ENCODE results near the gene COP1.
A peak's percentile ranks its signal among the peaks of the same experiment; 100 is the strongest.

COP1 gene

DNA sequence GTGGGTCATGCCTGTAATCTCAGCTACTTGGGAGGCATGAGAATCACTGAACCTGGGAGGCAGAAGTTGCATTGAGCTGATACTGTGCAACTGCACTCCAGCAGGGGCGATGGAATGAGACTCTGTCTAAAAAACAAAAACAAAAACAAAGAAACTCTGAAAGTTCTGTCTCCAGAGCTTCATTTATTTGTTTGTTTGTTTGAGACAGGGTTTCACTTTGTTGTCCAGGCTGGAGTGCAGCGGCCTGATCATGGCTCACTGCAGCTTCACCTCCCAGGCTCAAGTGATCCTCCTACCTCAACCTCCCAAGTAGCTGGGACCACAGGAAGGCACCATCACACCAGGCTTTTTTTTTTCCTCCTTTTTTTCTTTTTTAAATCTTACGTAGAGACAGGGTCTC, 271.9 kb downstream of the COP1 start:
- no peak overlapping the region for H3K9ac ChIP-seq
- H3K27me3 ChIP-seq = no peaks in the 10 kb centered on the region
- TF ChIP-seq Cebpa-rat (IDR thresholded peaks at IDR 0.05) = no peak

DNA sequence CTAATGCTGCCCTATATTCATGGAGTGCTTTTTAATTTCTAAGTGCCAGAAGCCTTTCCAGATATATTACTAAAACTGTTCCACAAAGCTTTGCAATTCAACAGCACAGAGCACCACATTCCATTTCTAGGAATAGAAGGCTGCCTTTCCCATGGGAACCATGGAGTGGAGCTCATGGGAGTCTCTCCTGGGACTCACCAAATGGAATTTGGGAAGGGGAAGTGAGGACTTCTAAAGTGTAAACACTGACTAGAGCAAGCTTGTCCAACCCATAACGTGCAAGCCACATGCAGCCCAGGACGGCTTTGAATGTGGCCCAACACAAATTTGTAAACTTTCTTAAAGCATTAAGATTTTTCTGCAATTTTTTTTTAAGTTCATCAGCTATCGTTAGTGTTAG, 273.3 kb downstream of the COP1 start:
- H3K4me2 ChIP-seq = no peak overlapping the region
- no peak for TF ChIP-seq Cebpa-rat (IDR thresholded peaks at IDR 0.05)
- H3K36me3 ChIP-seq = peaks cover 21 to 66% (median 42%) of the 10 kb centered on the region in 11 experiments
- H3K9me3 ChIP-seq (replicated peaks in 1 of 11) = peaks cover 7 to 31% (median 17%) of the 10 kb centered on the region in 11 experiments
- H3K27me3 ChIP-seq = no peaks in the 10 kb centered on the region
- H4K20me1 ChIP-seq = no peaks in the 10 kb centered on the region; a peak in 1 of 22 replicates
- H3K4me3 ChIP-seq = no peak overlapping the region
- H3K9ac ChIP-seq = no peak overlapping the region
- no peaks in the 10 kb centered on the region for H3K4me1 ChIP-seq
- H3K27ac ChIP-seq = no peak overlapping the region

More for the DNA sequence above, 271.9 kb downstream of the COP1 start:
- Histone ChIP-seq H4K20me1 (no peaks in the 10 kb centered on the region; a peak in 1 of 22 replicates), H3K27ac (no peak overlapping the region), H3K4me1 (no peaks in the 10 kb centered on the region), H3K9me3 (replicated peaks in 1 of 11) (peaks cover 0 to 19% (median 9%) of the 10 kb centered on the region in 11 experiments; a peak in 10 of 22 replicates), H3K36me3 (peaks cover 18 to 66% (median 49%) of the 10 kb centered on the region in 11 experiments), H3K4me3 (no peak overlapping the region), H3K4me2 (no peak overlapping the region)

DNA sequence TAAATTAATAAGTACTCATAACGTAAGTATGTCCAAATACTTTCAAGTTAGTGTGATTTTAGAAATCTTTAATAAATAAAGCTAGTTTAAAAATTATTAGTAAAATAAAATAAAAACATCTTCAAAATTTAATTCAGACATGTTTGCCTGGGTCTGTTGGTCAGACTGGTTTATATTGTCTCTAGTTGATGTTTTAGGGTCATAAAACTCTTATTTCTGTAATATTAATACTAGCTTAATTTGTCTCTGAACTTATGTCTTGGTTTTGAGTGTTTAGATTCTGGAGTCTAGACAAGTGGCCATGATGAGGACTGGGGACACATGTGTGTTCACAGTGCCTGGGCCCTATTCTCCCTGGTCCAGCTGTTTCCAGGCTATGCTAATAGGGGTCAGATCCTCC, 279.1 kb downstream of the COP1 start:
- no peak overlapping the region for H3K9ac ChIP-seq
- H3K4me1 ChIP-seq = no peaks in the 10 kb centered on the region
- H3K27me3 ChIP-seq = no peaks in the 10 kb centered on the region
- H3K9me3 ChIP-seq (replicated peaks in 1 of 11) = peaks cover 24 to 41% (median 34%) of the 10 kb centered on the region in 11 experiments
- H3K4me3 ChIP-seq = no peak overlapping the region
- H4K20me1 ChIP-seq = no peaks in the 10 kb centered on the region
- no peak for TF ChIP-seq Cebpa-rat (IDR thresholded peaks at IDR 0.05)
- H3K27ac ChIP-seq = no peak overlapping the region
- H3K36me3 ChIP-seq = peaks cover 13 to 60% (median 29%) of the 10 kb centered on the region in 11 experiments; a peak in 20 of 22 replicates
- H3K4me2 ChIP-seq = no peak overlapping the region

DNA sequence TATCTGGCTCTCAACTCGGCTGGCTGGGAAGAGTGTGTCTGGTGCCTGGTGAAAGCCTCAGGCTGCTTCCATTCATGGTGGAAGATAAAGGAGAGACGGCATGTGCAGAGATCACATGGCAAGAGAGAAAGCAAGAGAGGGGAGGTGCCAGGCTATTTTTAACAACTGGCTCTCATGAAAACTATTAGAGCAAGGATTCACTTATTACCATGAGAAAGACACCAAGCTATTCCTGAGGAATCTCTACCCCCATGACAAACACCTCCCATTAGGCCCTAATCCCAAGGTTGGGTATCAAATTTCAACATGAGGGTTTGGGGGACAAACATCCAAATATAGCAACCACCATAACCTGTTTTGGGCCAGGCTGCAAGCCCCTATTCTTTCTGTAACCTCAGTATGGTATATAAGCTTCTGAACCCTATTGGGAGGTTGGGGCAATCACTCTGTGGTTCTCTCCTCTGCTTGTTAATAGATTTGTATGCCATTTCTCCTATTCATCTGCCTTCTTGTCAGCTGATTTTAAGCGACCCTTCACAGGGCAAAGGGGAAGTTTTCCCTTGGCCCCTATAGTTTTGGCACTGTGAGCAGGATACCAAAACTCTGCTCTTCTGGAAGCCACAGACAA, 284.7 kb downstream of the COP1 start:
- TF ChIP-seq Cebpa-rat (IDR thresholded peaks at IDR 0.05) = no peak
- no peaks in the 10 kb centered on the region for H3K27me3 ChIP-seq
- peaks cover 0 to 11% (median 4%) of the 10 kb centered on the region in 11 experiments; a peak in 14 of 22 replicates for H3K9me3 ChIP-seq (replicated peaks in 1 of 11)
- no peak overlapping the region for H3K4me2 ChIP-seq
- H3K4me1 ChIP-seq = no peaks in the 10 kb centered on the region
- H3K4me3 ChIP-seq = no peak overlapping the region
- H3K9ac ChIP-seq = no peak overlapping the region
- H4K20me1 ChIP-seq = no peaks in the 10 kb centered on the region
- no peak overlapping the region for H3K27ac ChIP-seq
- peaks cover 0 to 38% (median 14%) of the 10 kb centered on the region in 11 experiments; a peak in 13 of 22 replicates for H3K36me3 ChIP-seq

DNA sequence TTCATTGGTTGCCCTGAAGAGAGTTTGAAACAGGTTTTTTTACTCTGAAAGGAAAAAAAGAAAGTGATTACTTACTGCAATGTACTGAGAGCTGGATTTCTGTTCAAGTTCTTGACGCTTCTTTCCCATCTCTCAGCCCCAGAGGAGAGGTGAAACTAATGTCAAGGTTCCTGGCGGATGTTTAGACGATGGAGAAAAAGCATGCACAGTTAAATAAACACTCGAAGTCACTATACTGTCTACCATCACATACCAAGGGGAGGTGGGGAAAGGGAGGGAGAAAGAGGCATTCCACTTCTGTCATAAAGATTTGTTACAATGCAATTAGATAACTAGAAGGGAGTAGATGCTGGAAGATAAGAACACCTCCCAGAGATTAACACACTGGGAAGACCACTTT, 286.7 kb downstream of the COP1 start:
- Histone ChIP-seq H3K9ac (no peak overlapping the region), H3K9me3 (replicated peaks in 1 of 11) (no peaks in the 10 kb centered on the region), H3K4me2 (no peak overlapping the region), H4K20me1 (no peaks in the 10 kb centered on the region), H3K36me3 (peaks cover 0 to 30% (median 3%) of the 10 kb centered on the region in 11 experiments; a peak in 7 of 22 replicates), H3K27me3 (no peaks in the 10 kb centered on the region), H3K27ac (no peak overlapping the region), H3K4me1 (no peaks in the 10 kb centered on the region), H3K4me3 (no peak overlapping the region)
- no peak for TF ChIP-seq Cebpa-rat (IDR thresholded peaks at IDR 0.05)

DNA sequence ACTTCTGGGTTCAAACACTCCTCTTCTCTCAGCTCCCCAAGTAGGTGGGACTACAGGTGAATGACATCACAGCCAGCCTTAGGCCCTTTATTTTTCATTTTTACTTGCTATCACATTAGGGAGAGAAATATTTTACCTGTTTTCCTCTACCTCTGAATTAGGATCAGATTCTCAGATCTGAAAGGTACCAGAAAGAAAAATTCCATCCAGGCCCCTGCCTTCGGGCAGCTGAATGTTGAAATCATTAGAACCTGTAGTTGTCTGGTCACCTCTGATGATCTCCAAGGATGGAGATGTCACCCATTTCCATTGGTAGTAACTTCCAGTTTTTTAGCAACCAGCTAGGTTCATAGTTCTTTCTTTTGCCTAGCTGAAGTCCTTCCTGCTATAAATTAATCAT, 288.1 kb downstream of the COP1 start:
- Histone ChIP-seq H3K9ac (no peak overlapping the region), H3K4me3 (no peak overlapping the region), H3K4me2 (no peak overlapping the region), H3K27ac (no peak overlapping the region), H4K20me1 (no peaks in the 10 kb centered on the region), H3K9me3 (replicated peaks in 1 of 11) (no peaks in the 10 kb centered on the region), H3K4me1 (no peaks in the 10 kb centered on the region), H3K36me3 (peaks cover 0 to 29% (median 3%) of the 10 kb centered on the region in 11 experiments; a peak in 7 of 22 replicates), H3K27me3 (no peaks in the 10 kb centered on the region)
- no peak for TF ChIP-seq Cebpa-rat (IDR thresholded peaks at IDR 0.05)

DNA sequence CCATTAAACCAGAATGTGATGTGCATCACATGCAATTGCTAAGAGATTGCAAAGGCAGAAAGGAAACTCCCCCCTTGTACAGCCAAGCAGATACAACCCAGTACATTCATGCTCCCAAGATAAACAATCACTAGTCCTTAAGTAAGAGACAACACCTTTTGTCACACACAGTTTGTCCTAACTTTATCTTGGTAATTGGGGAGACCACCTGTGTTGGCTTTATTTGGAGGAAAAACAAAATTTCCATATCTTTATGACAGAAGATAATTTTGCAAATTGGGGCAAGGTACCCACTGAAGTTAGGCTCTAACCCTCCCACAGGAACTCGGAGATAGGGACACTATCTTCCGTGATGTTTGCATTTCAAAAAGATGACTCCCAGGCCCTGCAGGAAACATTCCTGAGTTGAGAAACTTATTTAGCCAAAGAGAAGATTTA, 288.7 kb downstream of the COP1 start:
- Histone ChIP-seq H3K4me1 (no peaks in the 10 kb centered on the region), H3K4me3 (no peak overlapping the region), H4K20me1 (no peaks in the 10 kb centered on the region), H3K27me3 (no peaks in the 10 kb centered on the region), H3K36me3 (peaks cover 0 to 29% (median 3%) of the 10 kb centered on the region in 11 experiments; a peak in 7 of 22 replicates), H3K9me3 (replicated peaks in 1 of 11) (peaks cover 0 to 2% (median 0%) of the 10 kb centered on the region in 11 experiments; a peak in 2 of 22 replicates), H3K4me2 (no peak overlapping the region), H3K27ac (no peak overlapping the region), H3K9ac (no peak overlapping the region)
- TF ChIP-seq Cebpa-rat (IDR thresholded peaks at IDR 0.05) = no peak

DNA sequence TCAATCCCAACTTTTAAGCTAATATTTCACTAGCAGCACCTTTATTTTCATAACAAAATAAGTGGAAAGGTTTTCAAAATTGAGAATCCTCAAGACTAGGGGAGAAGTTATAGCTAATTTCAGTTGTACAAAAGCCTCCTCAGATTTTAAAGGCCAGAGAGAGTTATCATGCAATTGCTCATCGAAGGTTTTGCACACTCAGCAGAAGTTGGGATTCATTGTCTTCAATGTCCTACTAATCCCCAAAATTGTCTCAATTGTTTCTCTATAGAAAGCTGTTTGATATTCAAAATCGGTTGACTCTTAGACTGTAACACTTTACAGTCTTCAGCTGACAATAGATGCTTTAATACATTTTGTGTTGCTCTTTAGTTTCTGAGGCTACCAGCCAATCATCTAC, 293.0 kb downstream of the COP1 start:
- no peaks in the 10 kb centered on the region for H3K4me1 ChIP-seq
- H3K4me3 ChIP-seq = no peak overlapping the region
- H4K20me1 ChIP-seq = no peaks in the 10 kb centered on the region
- no peak overlapping the region for H3K27ac ChIP-seq
- peaks cover 25 to 37% (median 36%) of the 10 kb centered on the region in 11 experiments for H3K9me3 ChIP-seq (replicated peaks in 1 of 11)
- no peaks in the 10 kb centered on the region for H3K27me3 ChIP-seq
- no peak overlapping the region for H3K9ac ChIP-seq
- H3K4me2 ChIP-seq = no peak overlapping the region
- peaks cover 7 to 37% (median 16%) of the 10 kb centered on the region in 11 experiments; a peak in 19 of 22 replicates for H3K36me3 ChIP-seq
- TF ChIP-seq Cebpa-rat (IDR thresholded peaks at IDR 0.05) = no peak

DNA sequence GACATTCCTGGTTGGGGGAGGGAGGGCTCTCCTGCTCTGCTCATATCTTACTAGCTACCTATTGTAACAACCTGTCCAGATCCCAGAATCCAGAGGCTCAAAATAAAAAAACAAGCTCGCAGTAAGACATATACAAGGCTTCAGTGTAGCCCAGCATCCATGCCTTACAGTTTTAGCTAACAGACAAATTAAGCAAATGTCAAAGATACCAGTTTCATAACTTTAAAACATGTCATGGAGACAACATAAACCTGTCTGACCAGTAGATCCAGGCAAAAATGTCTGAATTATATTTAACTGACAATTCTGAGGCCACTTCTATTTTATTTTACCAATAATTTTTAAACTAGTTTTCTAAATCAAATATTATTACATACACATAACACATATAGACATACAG, 295.9 kb downstream of the COP1 start:
- H3K27me3 ChIP-seq = no peaks in the 10 kb centered on the region
- H3K36me3 ChIP-seq = peaks cover 7 to 34% (median 20%) of the 10 kb centered on the region in 11 experiments; a peak in 19 of 22 replicates
- TF ChIP-seq Cebpa-rat (IDR thresholded peaks at IDR 0.05) = no peak
- peak overlapping the region in 2 of 10 experiments; percentile 26 to 39; a peak in 2 of 20 replicates for H3K4me3 ChIP-seq
- H3K9ac ChIP-seq = no peak overlapping the region
- no peak overlapping the region for H3K4me2 ChIP-seq
- peaks cover 27 to 45% (median 36%) of the 10 kb centered on the region in 11 experiments for H3K9me3 ChIP-seq (replicated peaks in 1 of 11)
- no peaks in the 10 kb centered on the region for H4K20me1 ChIP-seq
- H3K27ac ChIP-seq = no peak overlapping the region
- no peaks in the 10 kb centered on the region for H3K4me1 ChIP-seq

DNA sequence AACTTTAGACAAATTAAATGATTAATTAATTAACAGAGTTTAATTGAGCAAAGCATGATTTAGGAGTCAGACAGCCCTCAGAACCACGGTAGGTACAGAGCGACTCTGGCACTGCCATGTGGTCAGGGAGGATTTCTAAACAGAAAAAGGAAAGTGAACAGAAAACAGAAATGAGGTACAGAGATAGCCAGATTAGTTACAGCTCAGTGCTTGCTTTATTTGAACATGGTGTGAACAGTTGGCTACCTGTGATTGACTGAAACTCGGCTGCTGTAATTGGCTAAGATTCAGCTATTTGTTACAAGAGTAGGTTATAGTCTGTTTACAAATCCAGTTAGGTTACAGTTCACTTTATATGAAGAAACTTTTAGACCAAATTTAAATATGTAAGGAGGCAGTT, 300.7 kb downstream of the COP1 start:
- Histone ChIP-seq H3K27me3 (no peaks in the 10 kb centered on the region), H3K36me3 (peaks cover 7 to 29% (median 15%) of the 10 kb centered on the region in 11 experiments; a peak in 19 of 22 replicates), H4K20me1 (no peaks in the 10 kb centered on the region), H3K9ac (no peak overlapping the region), H3K4me1 (no peaks in the 10 kb centered on the region), H3K9me3 (replicated peaks in 1 of 11) (peaks cover 14 to 28% (median 19%) of the 10 kb centered on the region in 11 experiments), H3K27ac (no peak overlapping the region), H3K4me2 (no peak overlapping the region), H3K4me3 (no peak overlapping the region)
- TF ChIP-seq Cebpa-rat (IDR thresholded peaks at IDR 0.05) = no peak

Measured in BLaER1 treated with 17β-estradiol and CSF1 and Interleukin-3, amounts not matched to agents 10 nM and 100 nM (cell line).